HG03378 (cell line): ENCODE measurements around the gene C17orf50.
A peak's percentile ranks its signal among the peaks of the same experiment; 100 is the strongest.

Experiments used
- ATAC-seq: cut with Tn5 transposase; IDR thresholded peaks from one replicate; pipeline ENCODE4 v1.9.1; 2021; ENCODE audit warnings: mild to moderate bottlenecking, moderate library complexity; ENCODE audit not compliant: unreplicated experiment

C17orf50 gene

GRCh38 chr17:35780950-35781349 lies 20.3 kb downstream of the C17orf50 start:
- ATAC-seq: no peak

- ATAC-seq: no peak
Measured at GRCh38 chr17:35784895-35785294, 24.2 kb downstream of the C17orf50 start.

GRCh38 chr17:35786941-35787432 lies 26.3 kb downstream of the C17orf50 start:
- ATAC-seq: no peak

GRCh38 chr17:35788477-35789368 lies 28.0 kb downstream of the C17orf50 start:
- ATAC-seq: no peak

- ATAC-seq: no peak
Measured at GRCh38 chr17:35790841-35791240, 30.2 kb downstream of the C17orf50 start.

GRCh38 chr17:35791681-35792350 lies 31.1 kb downstream of the C17orf50 start:
- no peak for ATAC-seq

GRCh38 chr17:35793257-35793656 lies 32.6 kb downstream of the C17orf50 start:
- ATAC-seq: no peak

- ATAC-seq: no peak
Measured at GRCh38 chr17:35795007-35795870, 34.6 kb downstream of the C17orf50 start, which contains the start of gene MMP28. TSS of gene MMP28 (minus strand) at chr17:35795641. CDS start at chr17:35795377, 264 bp downstream.

GRCh38 chr17:35795871-35796265 lies 35.2 kb downstream of the C17orf50 start:
- ATAC-seq: no peak

GRCh38 chr17:35796942-35797341 lies 36.3 kb downstream of the C17orf50 start:
- ATAC-seq: no peak

GRCh38 chr17:35797370-35797769 lies 36.7 kb downstream of the C17orf50 start:
- ATAC-seq: no peak

- no peak for ATAC-seq
Measured at GRCh38 chr17:35797918-35798317, 37.2 kb downstream of the C17orf50 start.

- ATAC-seq: no peak
Measured at GRCh38 chr17:35799942-35800341, 39.3 kb downstream of the C17orf50 start.

- no peak for ATAC-seq
Measured at GRCh38 chr17:35801583-35802224, 41.0 kb downstream of the C17orf50 start.

GRCh38 chr17:35804658-35805192 lies 44.0 kb downstream of the C17orf50 start:
- ATAC-seq: no peak

- ATAC-seq: no peak
Measured at GRCh38 chr17:35807371-35808144, 46.9 kb downstream of the C17orf50 start.

- no peak for ATAC-seq
Measured at GRCh38 chr17:35808240-35808961, 47.7 kb downstream of the C17orf50 start.

- ATAC-seq: peak; percentile 81
Measured at GRCh38 chr17:35808962-35809854, 48.5 kb downstream of the C17orf50 start, which contains the start of gene TAF15. TSS of gene TAF15 (plus strand) at chr17:35809484. CDS start at chr17:35809570, 86 bp downstream.
